Left lung (tissue), 10 donors: ENCODE data around the gene SLC25A25. TPM values are rescaled to one million over a fixed set of nuclear protein-coding genes. Genes with fewer than 3 reads are reported as not detected.
A peak's percentile ranks its signal among the peaks of the same experiment; 100 is the strongest.

Source experiments
- ATAC-seq: fragments of 200-7000 bp; cut with Tn5 transposase; one replicate; pipeline ENCODE4 v1.9.1; 2020; ENCODE audit warnings: moderate library complexity
- DNase-seq, 4 donors: peaks; one replicate each; pipeline ENCODE4 v3.0.0-alpha.2; 2013 to 2020
- H3K27ac ChIP-seq, 2 donors: fragments of 200-600 bp; sonication (generic) in 1 of 2; one replicate each; pipeline versions ENCODE4 v1.5.0 to v1.8.0; 2020 to 2021
- H3K27me3 ChIP-seq, 2 donors: fragments of 200-600 bp; sonication (generic) in 1 of 2; one replicate each; pipeline versions ENCODE4 v1.5.0 to v1.8.0; 2020 to 2021
- H3K36me3 ChIP-seq, 2 donors: fragments of 200-600 bp; sonication (generic) in 1 of 2; one replicate each; pipeline versions ENCODE4 v1.5.0 to v1.8.0; 2020 to 2021
- H3K4me1 ChIP-seq, 2 donors: fragments of 200-600 bp; one replicate each; pipeline ENCODE4 v1.8.0; 2021
- H3K4me3 ChIP-seq, 2 donors: fragments of 200-600 bp; sonication (generic) in 1 of 2; one replicate each; pipeline versions ENCODE4 v1.5.0 to v1.8.0; 2020 to 2021; ENCODE audit warnings: mild to moderate bottlenecking in 1 of 2
- H3K9me3 ChIP-seq, 2 donors: fragments of 200-600 bp; sonication (generic) in 1 of 2; one replicate each; pipeline versions ENCODE4 v1.5.0 to v1.8.0; 2020 to 2021
- intact Hi-C, 2 donors: fragments of 100-400 bp; cut with DNase I; formaldehyde crosslinking; loops; one replicate each; pipeline versions ENCODE4 v1.11.2 to v1.14.2; 2022
- polyA plus RNA-seq, 6 donors: library from polyadenylated mRNA; unstranded; fragments of 120-200 nt; gene quantifications; one replicate each; pipeline ENCODE4 v1.2.1, GENCODE V29; 2013; ENCODE audit not compliant: insufficient read length in 6 of 6
- total RNA-seq, 2 donors: library from RNA; stranded (reverse); fragmentation: NEBNext Ultra II Directional; extraction: Animal tissue kit (Norgen Biotek cat#: 25700); gene quantifications; one replicate each; pipeline ENCODE4 v1.2.1, GENCODE V29; 2021
- TF ChIP-seq, protein P1 (sequence below), 2 donors: fragments of 200-600 bp; sonication (generic) in 1 of 2; IDR thresholded peaks; one replicate each; pipeline versions ENCODE4 v1.5.0 to v1.8.0; 2021; ENCODE audit warnings: antibody characterized with exemption in 2 of 2
- donor health status: DM: no; HTN: yes; CAD: no.
- donor health status: DM: no; HTN: no; CAD: no.

Gene SLC25A25
- total and polyA plus RNA-seq, 8 donors, result 9.8 to 21.0 (median 15.4) TPM

GRCh38 chr9:128091144-128091543, 23.1 kb downstream of the SLC25A25 start:
- H3K4me1 ChIP-seq, result peaks cover 31 to 71% of the 10 kb centered on the region in 2 donors
- no peaks in the 10 kb centered on the region for H3K9me3 ChIP-seq
- H3K27ac ChIP-seq, result peak overlapping the region in 1 of 2 donors; percentile 95
- no peaks in the 10 kb centered on the region for H3K27me3 ChIP-seq
- DNase-seq (peak in 2 of 4 donors; percentile 68 to 78), ATAC-seq (peak; percentile 6)
- intact Hi-C loops, result no loop called here
- H3K4me3 ChIP-seq, result no peak overlapping the region
- TF ChIP-seq, protein P1, sequence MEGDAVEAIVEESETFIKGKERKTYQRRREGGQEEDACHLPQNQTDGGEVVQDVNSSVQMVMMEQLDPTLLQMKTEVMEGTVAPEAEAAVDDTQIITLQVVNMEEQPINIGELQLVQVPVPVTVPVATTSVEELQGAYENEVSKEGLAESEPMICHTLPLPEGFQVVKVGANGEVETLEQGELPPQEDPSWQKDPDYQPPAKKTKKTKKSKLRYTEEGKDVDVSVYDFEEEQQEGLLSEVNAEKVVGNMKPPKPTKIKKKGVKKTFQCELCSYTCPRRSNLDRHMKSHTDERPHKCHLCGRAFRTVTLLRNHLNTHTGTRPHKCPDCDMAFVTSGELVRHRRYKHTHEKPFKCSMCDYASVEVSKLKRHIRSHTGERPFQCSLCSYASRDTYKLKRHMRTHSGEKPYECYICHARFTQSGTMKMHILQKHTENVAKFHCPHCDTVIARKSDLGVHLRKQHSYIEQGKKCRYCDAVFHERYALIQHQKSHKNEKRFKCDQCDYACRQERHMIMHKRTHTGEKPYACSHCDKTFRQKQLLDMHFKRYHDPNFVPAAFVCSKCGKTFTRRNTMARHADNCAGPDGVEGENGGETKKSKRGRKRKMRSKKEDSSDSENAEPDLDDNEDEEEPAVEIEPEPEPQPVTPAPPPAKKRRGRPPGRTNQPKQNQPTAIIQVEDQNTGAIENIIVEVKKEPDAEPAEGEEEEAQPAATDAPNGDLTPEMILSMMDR (IDR thresholded peaks at IDR 0.05), result no peak
- no peaks in the 10 kb centered on the region for H3K36me3 ChIP-seq

DNA sequence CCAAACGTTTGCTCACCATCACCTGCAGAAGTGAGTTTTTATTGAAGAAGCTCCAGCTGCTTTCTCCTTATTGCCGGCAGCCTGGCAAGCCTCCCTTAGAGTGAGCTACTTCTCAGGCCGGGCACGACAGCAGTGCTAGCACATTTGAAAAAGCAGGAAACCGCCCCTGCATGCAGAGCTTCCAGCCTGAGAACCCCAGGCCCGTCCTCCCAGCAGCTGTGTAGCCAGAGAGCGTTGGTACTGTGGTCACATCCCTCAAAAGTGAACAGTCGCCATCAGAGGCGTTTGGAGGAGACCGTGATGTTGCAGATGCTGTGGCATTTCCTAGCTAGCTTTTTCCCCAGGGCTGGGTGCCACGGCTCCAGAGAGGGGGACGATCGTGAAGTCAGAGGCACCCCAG, 23.5 kb downstream of the SLC25A25 start:
- peak overlapping the region; percentile 93 to 95 for H3K27ac ChIP-seq
- TF ChIP-seq, protein P1 (IDR thresholded peaks at IDR 0.05), result no peak
- no peak for ATAC-seq
- H3K36me3 ChIP-seq, result no peaks in the 10 kb centered on the region
- H3K4me1 ChIP-seq, result peaks cover 31 to 75% of the 10 kb centered on the region in 2 donors
- no peaks in the 10 kb centered on the region for H3K27me3 ChIP-seq
- no peaks in the 10 kb centered on the region for H3K9me3 ChIP-seq
- no peak for DNase-seq
- H3K4me3 ChIP-seq, result no peak overlapping the region
- intact Hi-C loops, result no loop called here

DNA sequence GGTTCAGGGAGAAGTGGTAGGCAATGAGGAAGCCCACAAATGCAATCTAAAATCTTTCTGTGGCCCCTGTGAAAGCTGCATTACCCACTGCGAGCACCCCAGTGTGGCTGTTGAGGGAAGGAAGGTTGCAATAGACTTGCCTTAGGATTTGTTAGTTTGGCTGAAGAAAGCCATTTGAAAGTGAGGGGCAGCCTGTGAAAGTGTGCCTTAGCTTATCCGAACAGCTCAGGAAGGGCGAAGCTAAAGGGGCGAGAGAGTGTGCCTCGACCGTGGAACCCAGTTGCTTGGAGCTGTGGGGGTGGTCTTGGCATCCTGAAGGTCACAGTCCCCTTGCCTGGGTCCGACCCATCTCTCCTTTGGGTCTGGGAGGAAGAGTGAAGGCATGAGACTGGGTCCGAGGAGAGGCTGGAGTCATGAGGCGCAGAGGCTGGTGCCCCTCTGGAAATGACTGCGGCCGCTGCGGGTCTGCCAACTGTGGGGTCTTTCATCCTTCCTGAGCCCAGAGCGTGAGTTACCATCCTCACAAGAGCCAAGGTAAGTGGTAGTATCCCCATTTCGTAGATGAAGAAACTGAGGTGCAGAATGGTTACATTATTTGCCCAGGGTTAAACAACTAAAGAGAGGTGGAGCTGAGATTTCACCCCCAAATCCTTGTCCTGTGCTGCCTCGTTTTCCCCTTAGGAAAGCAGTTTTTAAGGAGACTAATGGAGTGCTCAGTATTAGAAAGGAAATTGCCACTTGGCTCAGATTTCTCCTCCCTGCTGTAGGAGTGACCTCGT, 24.4 kb downstream of the SLC25A25 start:
- no peak for ATAC-seq
- intact Hi-C loops, result no loop called here
- TF ChIP-seq, protein P1 (IDR thresholded peaks at IDR 0.05), result no peak
- Histone ChIP-seq H3K4me1 (peaks cover 35 to 83% of the 10 kb centered on the region in 2 donors), H3K27me3 (no peaks in the 10 kb centered on the region), H3K27ac (peak overlapping the region; percentile 93 to 95), H3K9me3 (no peaks in the 10 kb centered on the region), H3K4me3 (no peak overlapping the region), H3K36me3 (no peaks in the 10 kb centered on the region)
- no peak for DNase-seq

DNA sequence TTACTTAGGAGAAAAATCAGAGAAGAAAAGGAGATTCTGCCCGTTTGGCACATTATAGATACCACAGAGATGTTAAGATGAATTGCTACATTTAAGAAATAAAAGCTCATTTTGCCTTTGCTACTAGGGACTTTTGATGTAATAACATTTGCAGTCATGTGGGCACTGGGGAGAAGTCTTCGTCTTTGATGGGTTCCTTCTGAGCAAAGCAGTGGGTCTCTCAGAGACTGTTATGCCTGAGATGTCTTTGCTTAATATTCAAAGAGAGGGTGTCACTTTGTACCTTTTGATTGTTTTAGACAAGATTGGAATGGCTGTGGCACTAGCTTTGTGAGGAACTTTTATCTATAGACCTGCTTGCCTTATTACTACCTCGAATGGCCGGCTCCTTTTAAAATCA, 25.0 kb downstream of the SLC25A25 start:
- Histone ChIP-seq H3K9me3 (no peaks in the 10 kb centered on the region), H3K4me3 (no peak overlapping the region), H3K27ac (peak overlapping the region; percentile 93 to 95), H3K4me1 (peaks cover 41 to 86% of the 10 kb centered on the region in 2 donors), H3K27me3 (no peaks in the 10 kb centered on the region), H3K36me3 (no peaks in the 10 kb centered on the region)
- TF ChIP-seq, protein P1 (IDR thresholded peaks at IDR 0.05), result no peak
- no peak for DNase-seq
- intact Hi-C loops, result no loop called here
- no peak for ATAC-seq

GRCh38 chr9:128094166-128094949, 26.3 kb downstream of the SLC25A25 start:
- H3K27me3 ChIP-seq, result no peaks in the 10 kb centered on the region
- peak overlapping the region; percentile 93 to 95 for H3K27ac ChIP-seq
- peak overlapping the region in 1 of 2 donors; percentile 1 for H3K4me3 ChIP-seq
- intact Hi-C loops, result no loop called here
- peak; percentile 88 to 98 (median 94) for DNase-seq
- peaks cover 50 to 89% of the 10 kb centered on the region in 2 donors for H3K4me1 ChIP-seq
- TF ChIP-seq, protein P1 (IDR thresholded peaks at IDR 0.05), result no peak
- no peaks in the 10 kb centered on the region for H3K9me3 ChIP-seq
- no peaks in the 10 kb centered on the region for H3K36me3 ChIP-seq
- ATAC-seq, result peak; percentile 72
